Ovary (tissue), 3 donors: ENCODE results near the gene ING2.

Source experiments
- CTCF ChIP-seq, 3 donors: fragments of 450-650 bp in 2 of 3; fragments of 200-600 bp in 1 of 3; IDR thresholded peaks; one replicate each; pipeline versions ENCODE4 v1.5.1 to v1.8.0; 2016 to 2022; ENCODE audit warnings: antibody characterized with exemption in 3 of 3, mild to moderate bottlenecking in 1 of 3
- EP300 ChIP-seq: sonication (generic); formaldehyde crosslinking; IDR thresholded peaks from one replicate; pipeline ENCODE4 v1.6.1; 2017; ENCODE audit warnings: antibody characterized with exemption
- POLR2A ChIP-seq: fragments of 450-650 bp; IDR thresholded peaks from one replicate; pipeline ENCODE4 v1.6.1; 2017; ENCODE audit warnings: antibody characterized with exemption, mild to moderate bottlenecking, moderate library complexity
- donor health status: DM: no; HTN: no; CAD: no.

GRCh38 chr4:183468210-183469095 lies 36.4 kb upstream of the ING2 start:
- TF ChIP-seq CTCF (IDR thresholded peaks at IDR 0.05) (no peak), POLR2A (no peak), EP300 (no peak)
